ENCODE data around the gene PALMD.

PALMD gene

GRCh38 chr1:99619583-99619982 lies 26.3 kb upstream of the PALMD start:
- H3K4me3 ChIP-seq (ENCODE audit: low read depth, low read length), result no peak overlapping the region
- no peak for TF ChIP-seq CTCF (IDR thresholded peaks at IDR 0.05; ENCODE audit: borderline replicate concordance, insufficient read depth, low read depth, low read length)

- TF ChIP-seq CTCF (IDR thresholded peaks at IDR 0.05; ENCODE audit: borderline replicate concordance, insufficient read depth, low read depth, low read length), result no peak
- no peak overlapping the region for H3K4me3 ChIP-seq (ENCODE audit: low read depth, low read length)
Measured at GRCh38 chr1:99621340-99621901, 24.5 kb upstream of the PALMD start.

- no peak overlapping the region for H3K4me3 ChIP-seq (ENCODE audit: low read depth, low read length)
- TF ChIP-seq CTCF (IDR thresholded peaks at IDR 0.05; ENCODE audit: borderline replicate concordance, insufficient read depth, low read depth, low read length), result no peak
Measured at GRCh38 chr1:99622702-99623347, 23.1 kb upstream of the PALMD start.

GRCh38 chr1:99623554-99623953 lies 22.4 kb upstream of the PALMD start:
- no peak for TF ChIP-seq CTCF (IDR thresholded peaks at IDR 0.05; ENCODE audit: borderline replicate concordance, insufficient read depth, low read depth, low read length)
- no peak overlapping the region for H3K4me3 ChIP-seq (ENCODE audit: low read depth, low read length)

GRCh38 chr1:99627615-99628014 lies 18.3 kb upstream of the PALMD start:
- TF ChIP-seq CTCF (IDR thresholded peaks at IDR 0.05; ENCODE audit: borderline replicate concordance, insufficient read depth, low read depth, low read length), result no peak
- no peak overlapping the region for H3K4me3 ChIP-seq (ENCODE audit: low read depth, low read length)

GRCh38 chr1:99629164-99629563 lies 16.7 kb upstream of the PALMD start:
- no peak overlapping the region for H3K4me3 ChIP-seq (ENCODE audit: low read depth, low read length)
- TF ChIP-seq CTCF (IDR thresholded peaks at IDR 0.05; ENCODE audit: borderline replicate concordance, insufficient read depth, low read depth, low read length), result no peak

GRCh38 chr1:99634971-99635624 lies 10.8 kb upstream of the PALMD start:
- H3K4me3 ChIP-seq (ENCODE audit: low read depth, low read length), result no peak overlapping the region

More at GRCh38 chr1:99634971-99635624, 10.8 kb upstream of the PALMD start:
- TF ChIP-seq CTCF (IDR thresholded peaks at IDR 0.05; ENCODE audit: borderline replicate concordance, insufficient read depth, low read depth, low read length), result no peak

Data from GM12875 (cell line).